Kidney epithelial cell (primary cell): Measurements from ENCODE around the gene PSME3IP1. TPM values are rescaled to one million over a fixed set of nuclear protein-coding genes. Genes with fewer than 3 reads are reported as not detected.

ENCODE experiments used
- DNase-seq: peaks from one replicate; pipeline ENCODE4 v3.0.0-alpha.2; 2010; ENCODE audit warnings: low read depth
- H3K27me3 ChIP-seq: 2 replicates; pipeline ENCODE4 v1.6.0; 2011; ENCODE audit warnings: low read length; ENCODE audit not compliant: control insufficient read depth, insufficient read depth
- H3K36me3 ChIP-seq: 2 replicates; pipeline ENCODE4 v1.5.1; 2011; ENCODE audit warnings: low read length; ENCODE audit not compliant: control insufficient read depth, insufficient read depth
- H3K4me3 ChIP-seq: 2 replicates; pipeline ENCODE4 v1.5.1; 2011; ENCODE audit warnings: low read depth, mild to moderate bottlenecking, control low read depth, low read length
- total RNA-seq: library from RNA; depleted of rRNA; stranded (reverse); fragments of >200 nt; gene quantifications from 2 replicates; pipeline ENCODE4 v1.2.3, GENCODE V29; 2015
- TF ChIP-seq, protein P1 (sequence below): IDR thresholded peaks from 2 replicates; pipeline ENCODE4 v1.5.1; 2011; ENCODE audit warnings: mild to moderate bottlenecking, moderate library complexity, low read length, control low read depth, inconsistent platforms; ENCODE audit not compliant: insufficient read depth, poor library complexity, severe bottlenecking

PSME3IP1 gene
- total RNA-seq, 1 donor from 2014 or later, result 94.5 TPM

DNA sequence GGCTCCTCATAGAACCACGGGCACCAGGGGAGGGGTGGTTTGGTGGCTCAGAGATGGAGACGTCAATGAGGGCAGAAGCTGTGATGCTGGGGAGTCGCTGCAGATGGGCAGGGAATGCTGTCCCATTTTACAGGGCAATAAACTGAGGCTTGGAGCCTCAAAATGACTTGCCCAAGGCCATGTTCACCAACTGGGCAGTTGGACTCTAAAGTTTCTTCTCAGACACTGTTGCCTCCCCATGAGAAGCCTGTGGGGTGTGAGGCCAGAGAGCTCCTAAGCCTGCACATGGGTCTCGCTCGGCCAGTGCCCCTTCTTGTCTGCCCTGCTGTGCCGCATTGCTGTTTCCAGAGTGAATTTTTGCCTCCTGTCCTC, 54.9 kb downstream of the PSME3IP1 start:
- no peaks in the 10 kb centered on the region for H3K36me3 ChIP-seq
- DNase-seq, result no peak
- no peak overlapping the region for H3K4me3 ChIP-seq
- TF ChIP-seq, protein P1, sequence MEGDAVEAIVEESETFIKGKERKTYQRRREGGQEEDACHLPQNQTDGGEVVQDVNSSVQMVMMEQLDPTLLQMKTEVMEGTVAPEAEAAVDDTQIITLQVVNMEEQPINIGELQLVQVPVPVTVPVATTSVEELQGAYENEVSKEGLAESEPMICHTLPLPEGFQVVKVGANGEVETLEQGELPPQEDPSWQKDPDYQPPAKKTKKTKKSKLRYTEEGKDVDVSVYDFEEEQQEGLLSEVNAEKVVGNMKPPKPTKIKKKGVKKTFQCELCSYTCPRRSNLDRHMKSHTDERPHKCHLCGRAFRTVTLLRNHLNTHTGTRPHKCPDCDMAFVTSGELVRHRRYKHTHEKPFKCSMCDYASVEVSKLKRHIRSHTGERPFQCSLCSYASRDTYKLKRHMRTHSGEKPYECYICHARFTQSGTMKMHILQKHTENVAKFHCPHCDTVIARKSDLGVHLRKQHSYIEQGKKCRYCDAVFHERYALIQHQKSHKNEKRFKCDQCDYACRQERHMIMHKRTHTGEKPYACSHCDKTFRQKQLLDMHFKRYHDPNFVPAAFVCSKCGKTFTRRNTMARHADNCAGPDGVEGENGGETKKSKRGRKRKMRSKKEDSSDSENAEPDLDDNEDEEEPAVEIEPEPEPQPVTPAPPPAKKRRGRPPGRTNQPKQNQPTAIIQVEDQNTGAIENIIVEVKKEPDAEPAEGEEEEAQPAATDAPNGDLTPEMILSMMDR, result no peak
- no peaks in the 10 kb centered on the region for H3K27me3 ChIP-seq

DNA sequence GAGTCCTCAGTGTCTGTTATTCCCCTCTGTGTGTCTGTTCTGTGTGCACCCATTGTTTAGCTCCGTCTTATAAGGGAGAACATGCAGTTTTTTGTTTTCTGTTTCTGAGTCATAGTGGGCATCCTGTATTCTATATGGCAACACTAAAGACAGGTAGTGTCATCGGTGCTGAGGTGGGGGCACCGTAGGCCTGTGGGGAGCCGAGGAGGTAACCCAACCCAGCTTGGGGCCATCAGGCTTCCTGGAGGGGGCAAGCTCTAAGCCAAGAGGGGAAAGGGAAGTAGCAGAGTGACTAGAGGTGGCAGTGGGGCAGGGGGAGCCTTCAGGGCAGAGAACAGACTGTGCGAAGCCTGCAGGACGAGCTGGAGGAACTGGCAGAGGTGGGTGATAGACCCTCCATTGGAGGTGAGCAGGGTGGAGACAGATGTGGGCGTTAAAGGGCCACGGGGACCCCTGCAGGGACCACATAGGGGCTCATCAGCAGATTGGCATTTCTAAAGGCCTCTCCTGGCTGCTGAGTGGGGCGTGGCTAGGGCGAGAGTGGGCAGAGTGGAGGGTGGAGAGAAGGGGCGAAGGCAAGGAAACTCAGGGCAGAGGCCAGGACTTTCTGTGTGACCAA, 57.0 kb downstream of the PSME3IP1 start:
- Histone ChIP-seq H3K4me3 (no peak overlapping the region), H3K27me3 (no peaks in the 10 kb centered on the region), H3K36me3 (no peaks in the 10 kb centered on the region)
- TF ChIP-seq, protein P1, result no peak
- no peak for DNase-seq

DNA sequence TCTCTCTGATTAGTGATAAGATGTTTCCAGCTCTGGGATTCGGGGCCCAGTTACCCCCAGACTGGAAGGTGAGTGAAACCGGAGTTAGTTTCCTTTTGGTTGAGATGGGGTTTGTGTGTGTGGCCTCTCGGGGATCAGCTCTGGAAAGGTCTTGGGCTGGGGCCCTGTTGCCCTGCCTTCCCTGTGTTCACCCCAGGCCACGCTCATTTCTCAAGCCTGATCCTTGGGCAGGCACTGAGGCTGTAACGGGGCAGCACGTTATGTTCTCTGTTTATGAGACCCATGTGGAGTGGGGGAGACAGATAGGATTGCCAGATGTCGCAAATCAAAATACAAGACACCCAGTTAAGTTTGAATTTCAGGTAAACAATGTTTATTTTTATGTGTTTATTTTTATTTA, 58.0 kb downstream of the PSME3IP1 start:
- DNase-seq, result no peak
- H3K4me3 ChIP-seq, result no peak overlapping the region
- no peaks in the 10 kb centered on the region for H3K36me3 ChIP-seq
- TF ChIP-seq, protein P1, result no peak
- no peaks in the 10 kb centered on the region for H3K27me3 ChIP-seq

DNA sequence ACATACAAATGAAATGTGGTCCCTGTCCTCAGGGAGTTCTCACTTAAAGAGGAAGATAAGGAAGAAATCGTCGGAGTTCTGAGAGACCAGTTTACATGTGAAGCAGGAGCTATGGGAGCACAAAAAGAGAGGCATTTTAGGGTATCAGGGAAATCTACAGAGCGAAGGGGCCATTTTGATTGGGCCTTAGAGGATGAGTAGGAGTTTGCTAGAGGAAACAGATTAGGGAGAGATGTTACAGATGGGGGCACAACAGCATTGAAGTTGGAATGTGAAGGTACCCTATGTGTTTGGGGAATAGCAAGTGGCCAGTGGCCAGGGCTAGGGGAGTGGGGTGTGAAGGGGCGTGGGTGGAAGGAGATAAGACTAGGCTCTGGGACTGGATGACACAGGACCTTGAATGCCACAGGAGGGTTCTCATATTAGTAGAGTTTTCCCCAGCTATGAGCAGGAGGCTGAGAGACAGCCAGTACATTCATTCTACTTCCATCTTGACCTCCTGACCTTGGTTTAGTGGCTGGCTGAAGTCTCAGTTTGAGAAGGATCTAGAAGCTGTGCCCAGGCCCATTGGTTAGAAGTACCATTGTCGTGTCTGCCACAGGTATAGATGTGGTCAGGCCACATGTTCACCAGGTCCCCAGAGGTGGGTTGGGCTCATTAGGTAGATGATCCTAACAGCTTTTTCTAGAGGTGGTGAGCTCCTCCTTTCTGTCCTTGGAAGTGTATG, 58.6 kb downstream of the PSME3IP1 start:
- TF ChIP-seq, protein P1, result no peak
- Histone ChIP-seq H3K4me3 (no peak overlapping the region), H3K36me3 (no peaks in the 10 kb centered on the region), H3K27me3 (no peaks in the 10 kb centered on the region)
- DNase-seq, result no peak

DNA sequence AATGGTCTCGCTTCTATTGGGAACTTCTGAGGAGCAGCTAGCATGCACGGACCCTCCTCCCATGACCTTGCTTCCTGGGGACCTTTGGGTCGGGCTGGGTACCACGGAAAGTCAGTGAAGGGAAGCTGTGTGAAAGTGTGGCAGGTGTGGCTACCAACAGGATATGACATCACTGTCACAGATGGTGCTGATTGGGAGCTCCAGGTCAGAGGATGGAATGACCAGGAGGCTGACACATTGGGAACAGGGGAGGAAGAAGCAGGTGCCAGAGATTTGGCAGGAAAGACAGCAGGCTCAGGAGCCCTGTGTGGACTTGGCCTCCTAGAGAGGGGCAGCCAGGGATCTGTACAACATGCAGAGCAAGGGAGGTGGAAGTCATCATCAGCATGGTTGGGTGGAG, 59.4 kb downstream of the PSME3IP1 start:
- TF ChIP-seq, protein P1, result no peak
- no peak for DNase-seq
- no peak overlapping the region for H3K4me3 ChIP-seq
- H3K36me3 ChIP-seq, result no peaks in the 10 kb centered on the region
- H3K27me3 ChIP-seq, result no peaks in the 10 kb centered on the region
